Smooth muscle cell of the pulmonary artery (primary cell): Measurements from ENCODE around the gene HELB. TPM values are rescaled to one million over a fixed set of nuclear protein-coding genes. Genes with fewer than 3 reads are reported as not detected.

Experiments
- total RNA-seq: library from RNA; depleted of rRNA; stranded (reverse); fragments of >200 nt; gene quantifications from 2 replicates; pipeline ENCODE4 v1.2.3, GENCODE V29; 2014

Gene HELB
- total RNA-seq = 2.2 and 5.0 TPM in 2 replicates

GRCh38 chr12:66301944-66302826, at the start of gene HELB:
Gene HELB (plus strand): TSS chr12:66302493. CDS start chr12:66302604, 111 bp downstream.

Other genes starting within 250 kb of the HELB start
- 5.0 and 5.7 TPM in 2 replicates for gene LLPH, start 171.7 kb upstream of the HELB start, total RNA-seq
- gene TMBIM4, start 132.5 kb upstream of the HELB start, total RNA-seq = 51.7 and 72.7 TPM in 2 replicates
- gene IRAK3, start 113.3 kb upstream of the HELB start, total RNA-seq = 7.9 and 9.0 TPM in 2 replicates